Activated CD8-positive, alpha-beta T cell treated with anti-CD3 and anti-CD28 coated beads for 36 hours (primary cell): ENCODE results near the gene PPP2R2B. TPM values are rescaled to one million over a fixed set of nuclear protein-coding genes. Genes with fewer than 3 reads are reported as not detected.

Experiments
- ATAC-seq: fragments of 200-7000 bp; cut with Tn5 transposase; one replicate; pipeline ENCODE4 v1.10.0; 2021; ENCODE audit warnings: mild to moderate bottlenecking, moderate library complexity
- CTCF ChIA-PET: fragments of 350-600 bp; sonication (Branson Sonifier 250); formaldehyde crosslinking; loops from one replicate; lab custom pipeline; 2021; ENCODE audit warnings: antibody characterized with exemption; lab: Charles Lee
- POLR2A ChIA-PET: fragments of 350-600 bp; sonication (Branson Sonifier 250); formaldehyde crosslinking; loops from one replicate; lab custom pipeline; 2021; ENCODE audit warnings: antibody characterized with exemption; lab: Charles Lee
- DNase-seq: peaks from one replicate; pipeline ENCODE4 v3.0.0-alpha.2; 2020
- H3K27ac Mint-ChIP-seq: one replicate; pipeline ENCODE4 v1.8.0; 2021; ENCODE audit warnings: mild to moderate bottlenecking, mixed read lengths
- H3K27me3 Mint-ChIP-seq: one replicate; pipeline ENCODE4 v1.8.0; 2021; ENCODE audit warnings: mixed read lengths
- H3K36me3 Mint-ChIP-seq: one replicate; pipeline ENCODE4 v1.8.0; 2021; ENCODE audit warnings: low read depth, mixed read lengths
- H3K4me1 Mint-ChIP-seq: one replicate; pipeline ENCODE4 v1.8.0; 2021; ENCODE audit warnings: low read depth, mixed read lengths
- H3K4me3 Mint-ChIP-seq: one replicate; pipeline ENCODE4 v1.8.0; 2021; ENCODE audit warnings: mild to moderate bottlenecking, moderate library complexity, mixed read lengths
- H3K9me3 Mint-ChIP-seq: one replicate; pipeline ENCODE4 v1.8.0; 2021; ENCODE audit warnings: mixed read lengths
- intact Hi-C: fragments of 100-400 bp; cut with micrococcal nuclease; formaldehyde crosslinking; loops from one replicate; pipeline ENCODE4 v1.10.0; 2022
- total RNA-seq, 2 experiments: library from RNA; stranded (reverse); gene quantifications; one replicate each; pipeline ENCODE4 v1.2.3, GENCODE V29; 2021
- TF ChIP-seq, protein P1 (sequence below): fragments of 200-600 bp; IDR thresholded peaks from one replicate; pipeline ENCODE4 v1.8.0; 2022; ENCODE audit warnings: antibody characterized with exemption, mild to moderate bottlenecking

The PPP2R2B gene
- total RNA-seq, 2 experiments from 2014 or later = 0.56 to 0.65 TPM

DNA sequence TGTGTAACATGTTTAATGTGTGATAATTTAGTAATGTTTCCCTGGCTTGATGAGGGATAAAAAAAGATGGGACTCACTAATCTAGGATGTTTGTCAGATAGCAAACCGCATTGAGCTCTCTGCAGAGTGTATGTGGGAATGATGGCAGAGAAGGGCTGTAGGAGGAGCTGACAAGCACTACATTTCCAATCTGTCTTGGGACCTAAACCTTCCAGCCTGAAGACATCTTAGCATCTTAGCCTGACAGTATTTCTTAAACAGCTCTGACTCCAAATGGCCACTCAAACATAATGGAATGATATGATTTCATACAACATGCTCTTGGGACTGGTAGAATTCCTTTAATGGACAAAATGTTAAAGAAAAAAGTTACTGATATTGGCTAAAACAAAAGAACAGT, 116.7 kb downstream of the PPP2R2B start:
- Mint-ChIP-seq H3K4me1 (peaks cover 17% of the 10 kb centered on the region), H3K4me3 (no peak overlapping the region), H3K36me3 (no peaks in the 10 kb centered on the region), H3K9me3 (no peaks in the 10 kb centered on the region), H3K27me3 (no peaks in the 10 kb centered on the region), H3K27ac (no peak overlapping the region)
- TF ChIP-seq, protein P1, sequence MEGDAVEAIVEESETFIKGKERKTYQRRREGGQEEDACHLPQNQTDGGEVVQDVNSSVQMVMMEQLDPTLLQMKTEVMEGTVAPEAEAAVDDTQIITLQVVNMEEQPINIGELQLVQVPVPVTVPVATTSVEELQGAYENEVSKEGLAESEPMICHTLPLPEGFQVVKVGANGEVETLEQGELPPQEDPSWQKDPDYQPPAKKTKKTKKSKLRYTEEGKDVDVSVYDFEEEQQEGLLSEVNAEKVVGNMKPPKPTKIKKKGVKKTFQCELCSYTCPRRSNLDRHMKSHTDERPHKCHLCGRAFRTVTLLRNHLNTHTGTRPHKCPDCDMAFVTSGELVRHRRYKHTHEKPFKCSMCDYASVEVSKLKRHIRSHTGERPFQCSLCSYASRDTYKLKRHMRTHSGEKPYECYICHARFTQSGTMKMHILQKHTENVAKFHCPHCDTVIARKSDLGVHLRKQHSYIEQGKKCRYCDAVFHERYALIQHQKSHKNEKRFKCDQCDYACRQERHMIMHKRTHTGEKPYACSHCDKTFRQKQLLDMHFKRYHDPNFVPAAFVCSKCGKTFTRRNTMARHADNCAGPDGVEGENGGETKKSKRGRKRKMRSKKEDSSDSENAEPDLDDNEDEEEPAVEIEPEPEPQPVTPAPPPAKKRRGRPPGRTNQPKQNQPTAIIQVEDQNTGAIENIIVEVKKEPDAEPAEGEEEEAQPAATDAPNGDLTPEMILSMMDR = no peak
- ChIA-PET CTCF (no interaction called here), POLR2A (no interaction called here)
- DNase-seq = no peak
- no peak for ATAC-seq
- intact Hi-C loops = no loop called here

DNA sequence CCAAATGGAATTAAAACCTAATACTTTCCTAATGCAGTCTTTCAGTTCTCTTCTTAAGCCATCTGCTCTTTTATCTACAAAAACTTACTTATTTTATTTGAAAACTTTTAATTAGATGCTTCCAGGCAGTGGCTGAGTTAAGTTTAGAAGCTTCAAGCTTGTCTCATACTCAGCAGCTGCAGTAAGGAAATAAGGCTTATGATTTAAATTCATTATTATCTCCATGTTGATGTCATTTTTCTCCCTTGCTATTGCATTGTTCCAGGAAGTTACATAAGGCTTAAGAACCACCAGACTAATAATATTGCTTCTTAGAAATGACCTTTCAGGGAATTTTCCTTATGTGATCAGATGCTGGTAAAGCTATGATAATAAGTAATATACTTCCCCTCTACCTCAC, 119.6 kb downstream of the PPP2R2B start:
- CTCF ChIA-PET = interaction anchor here (1.3 kb wide), 1 partner anchor 73 kb away, joined by 3 read pairs; no protein-coding TSS in a partner anchor
- no peak overlapping the region for H3K27ac Mint-ChIP-seq
- H3K27me3 Mint-ChIP-seq = no peaks in the 10 kb centered on the region
- no peak overlapping the region for H3K4me3 Mint-ChIP-seq
- DNase-seq = no peak
- no peaks in the 10 kb centered on the region for H3K36me3 Mint-ChIP-seq
- POLR2A ChIA-PET = no interaction called here
- intact Hi-C loops = no loop called here
- peaks cover 15% of the 10 kb centered on the region for H3K4me1 Mint-ChIP-seq
- no peaks in the 10 kb centered on the region for H3K9me3 Mint-ChIP-seq
- ATAC-seq = no peak
- TF ChIP-seq, protein P1 = no peak

DNA sequence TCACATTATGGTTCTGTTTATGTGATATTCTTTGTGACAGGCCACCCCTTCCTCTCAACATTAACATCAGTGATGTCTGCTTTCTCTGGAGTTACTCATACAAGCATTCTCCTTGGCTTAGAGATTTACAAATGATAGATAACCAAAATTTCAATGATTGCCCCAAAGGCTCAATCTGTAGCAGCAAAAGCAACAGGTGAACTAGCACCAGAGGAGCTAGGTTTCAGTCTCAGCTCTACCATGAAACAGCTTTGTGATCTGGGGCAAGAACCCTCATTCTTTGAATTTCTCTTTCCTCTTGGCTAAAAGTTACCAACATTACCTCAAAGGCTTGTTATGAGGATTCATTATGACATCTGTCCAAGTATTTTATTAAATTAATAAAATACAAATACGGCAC, 120.5 kb downstream of the PPP2R2B start:
- H3K27ac Mint-ChIP-seq = no peak overlapping the region
- no peaks in the 10 kb centered on the region for H3K27me3 Mint-ChIP-seq
- H3K9me3 Mint-ChIP-seq = no peaks in the 10 kb centered on the region
- no peak for DNase-seq
- no peak for ATAC-seq
- H3K36me3 Mint-ChIP-seq = no peaks in the 10 kb centered on the region
- no peak overlapping the region for H3K4me3 Mint-ChIP-seq
- ChIA-PET CTCF (no interaction called here), POLR2A (no interaction called here)
- peaks cover 23% of the 10 kb centered on the region for H3K4me1 Mint-ChIP-seq
- intact Hi-C loops = no loop called here
- TF ChIP-seq, protein P1 = no peak

DNA sequence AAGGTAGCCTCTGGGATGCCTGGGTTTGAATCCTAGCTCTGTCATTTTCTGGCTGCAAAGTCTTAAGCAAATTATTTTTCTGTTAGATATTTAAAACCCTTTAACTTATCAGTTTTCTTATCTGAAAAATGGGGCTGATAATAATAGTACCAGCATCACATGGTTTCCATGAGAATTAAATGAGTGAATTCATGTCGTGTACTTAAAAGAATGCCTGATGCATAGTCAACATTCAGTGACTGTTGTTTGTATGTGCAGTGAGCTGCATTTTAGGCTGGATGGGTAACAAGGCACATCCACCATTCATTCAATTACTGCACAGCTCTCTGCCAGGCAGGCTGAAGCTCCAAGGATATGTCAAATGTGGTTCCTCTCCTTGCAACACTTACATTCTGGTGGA, 122.0 kb downstream of the PPP2R2B start:
- POLR2A ChIA-PET = no interaction called here
- H3K36me3 Mint-ChIP-seq = peaks cover 2% of the 10 kb centered on the region
- H3K27me3 Mint-ChIP-seq = no peaks in the 10 kb centered on the region
- H3K4me1 Mint-ChIP-seq = peaks cover 39% of the 10 kb centered on the region
- TF ChIP-seq, protein P1 = no peak
- no peak for ATAC-seq
- CTCF ChIA-PET = interaction anchor here (0.9 to 1.1 kb wide), 2 partner anchors 38 to 223 kb away, joined by 3 read pairs; no protein-coding TSS in a partner anchor
- DNase-seq = no peak
- H3K4me3 Mint-ChIP-seq = no peak overlapping the region
- intact Hi-C loops = no loop called here
- no peak overlapping the region for H3K27ac Mint-ChIP-seq
- H3K9me3 Mint-ChIP-seq = peaks cover under 1% of the 10 kb centered on the region

DNA sequence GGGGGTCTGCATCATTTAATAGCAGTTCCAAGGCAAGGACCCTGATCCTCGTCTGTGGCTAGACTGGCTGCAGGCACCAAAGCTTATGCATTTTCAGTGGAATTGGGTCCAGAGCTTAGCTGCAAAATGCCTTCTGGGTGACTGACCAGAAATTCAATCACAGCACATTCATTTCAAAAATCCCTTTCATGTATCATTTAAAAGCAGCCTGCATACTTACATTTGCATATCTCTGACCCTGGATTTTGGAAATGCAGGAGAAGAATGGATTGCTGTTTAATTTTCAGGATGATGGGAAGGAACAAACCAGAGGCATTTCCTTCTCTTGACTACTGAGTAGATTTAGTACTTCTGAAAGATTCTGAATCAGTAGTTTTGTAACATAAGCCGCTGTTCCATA, 122.8 kb downstream of the PPP2R2B start:
- no peak overlapping the region for H3K27ac Mint-ChIP-seq
- DNase-seq (no peak), ATAC-seq (no peak)
- ChIA-PET CTCF (interaction anchor here (1.1 kb wide), 1 partner anchor 39 kb away, joined by 3 read pairs; no protein-coding TSS in a partner anchor), POLR2A (no interaction called here)
- peaks cover 9% of the 10 kb centered on the region for H3K36me3 Mint-ChIP-seq
- no peaks in the 10 kb centered on the region for H3K27me3 Mint-ChIP-seq
- H3K4me3 Mint-ChIP-seq = no peak overlapping the region
- peaks cover 7% of the 10 kb centered on the region for H3K9me3 Mint-ChIP-seq
- intact Hi-C loops = no loop called here
- TF ChIP-seq, protein P1 = no peak
- H3K4me1 Mint-ChIP-seq = peaks cover 46% of the 10 kb centered on the region
